ENCODE data around the gene GSAP.

Gene GSAP

DNA sequence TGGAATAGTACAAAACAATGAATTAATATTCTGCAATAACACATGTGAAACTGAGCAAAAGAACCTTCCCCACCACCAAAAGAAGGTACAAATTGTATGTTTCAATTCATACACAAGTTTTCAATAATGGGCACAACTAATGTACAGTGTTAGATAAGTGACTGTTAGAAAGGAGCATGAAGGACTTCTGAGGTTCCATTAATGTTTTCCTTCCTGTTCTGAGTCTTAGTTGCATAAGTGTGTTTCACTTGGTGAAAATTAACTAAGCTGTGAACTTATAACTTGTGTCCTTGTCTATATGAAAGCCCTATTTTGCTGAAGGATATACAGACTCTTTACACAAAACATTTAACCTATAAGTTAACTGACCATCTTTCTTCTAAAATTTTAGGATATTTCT lies 8.2 kb downstream of the GSAP start:
- no peak for DNase-seq

DNA sequence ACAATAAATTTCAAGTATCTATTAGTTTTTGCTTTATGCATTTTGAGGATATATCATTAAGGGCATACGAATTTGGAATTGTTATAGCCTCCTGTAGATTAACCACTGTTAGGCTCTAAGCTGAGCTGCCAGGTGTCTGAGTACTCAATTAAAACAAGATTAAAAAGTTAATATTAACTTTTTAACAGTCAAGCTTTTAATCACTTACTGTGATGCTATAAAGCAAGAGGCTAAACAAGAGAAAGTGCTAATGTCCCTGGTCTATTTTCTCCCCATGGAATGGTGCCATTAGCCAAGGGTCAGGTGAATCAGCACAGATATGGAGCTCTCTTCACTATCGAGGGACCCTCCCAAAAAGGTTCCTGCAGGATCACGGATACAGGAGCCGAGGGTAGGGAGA lies 9.7 kb downstream of the GSAP start:
- DNase-seq: no peak

DNA sequence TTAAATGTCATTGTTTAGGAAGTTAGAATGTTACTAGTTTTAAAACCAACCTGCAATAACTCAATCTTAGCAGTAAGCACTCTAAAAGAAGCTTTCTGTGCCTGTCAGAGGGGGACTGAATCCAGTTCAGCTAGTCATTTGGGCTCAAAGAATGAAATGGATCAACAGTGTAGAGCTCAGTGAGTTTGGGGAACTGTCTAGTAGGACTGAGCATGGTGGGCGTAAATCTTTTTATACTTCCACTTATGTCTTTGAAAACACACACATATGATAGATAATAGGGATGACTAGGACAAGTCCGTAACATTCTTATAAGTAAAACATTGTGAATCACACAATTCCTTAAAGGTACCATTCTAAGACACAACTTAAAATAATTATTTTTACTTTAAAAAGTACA lies 11.5 kb downstream of the GSAP start:
- no peak for DNase-seq

DNA sequence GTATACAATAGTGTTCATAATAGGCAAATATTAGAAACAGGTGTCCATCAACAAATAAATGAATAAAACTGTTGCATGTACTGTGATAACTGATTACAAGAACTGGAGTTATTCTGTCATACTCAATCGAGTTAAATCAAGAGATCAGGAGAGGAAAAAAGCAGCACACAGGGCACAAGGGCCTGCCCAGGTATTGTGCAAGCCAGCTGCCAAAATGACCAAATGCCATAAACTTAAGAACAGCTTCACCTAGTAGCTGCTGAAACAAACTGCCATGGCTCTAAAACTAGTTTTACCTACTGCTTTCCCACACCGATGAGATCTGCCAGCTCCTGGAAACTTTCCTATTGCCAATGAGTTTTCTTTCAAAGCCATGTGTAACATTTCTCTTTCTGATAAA lies 12.2 kb downstream of the GSAP start:
- no peak for DNase-seq

DNA sequence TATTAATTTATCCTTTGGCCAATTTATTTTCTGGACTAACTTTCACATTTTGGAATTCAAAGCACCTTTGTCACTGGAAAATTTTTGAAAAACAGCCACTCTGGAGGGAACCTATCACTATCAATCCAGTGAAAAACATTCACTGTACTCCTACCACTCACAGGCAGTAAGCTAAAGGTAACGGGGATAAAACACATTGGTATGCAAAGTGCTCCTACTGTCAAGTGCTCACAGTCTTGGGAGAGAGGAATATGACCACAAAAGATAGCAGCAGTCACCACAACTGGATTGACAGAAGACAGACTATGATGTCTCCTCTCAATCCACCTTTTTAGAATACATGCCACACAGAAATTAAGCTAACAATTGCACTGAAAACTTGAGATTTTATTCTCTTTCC lies 13.3 kb downstream of the GSAP start:
- DNase-seq: no peak

DNA sequence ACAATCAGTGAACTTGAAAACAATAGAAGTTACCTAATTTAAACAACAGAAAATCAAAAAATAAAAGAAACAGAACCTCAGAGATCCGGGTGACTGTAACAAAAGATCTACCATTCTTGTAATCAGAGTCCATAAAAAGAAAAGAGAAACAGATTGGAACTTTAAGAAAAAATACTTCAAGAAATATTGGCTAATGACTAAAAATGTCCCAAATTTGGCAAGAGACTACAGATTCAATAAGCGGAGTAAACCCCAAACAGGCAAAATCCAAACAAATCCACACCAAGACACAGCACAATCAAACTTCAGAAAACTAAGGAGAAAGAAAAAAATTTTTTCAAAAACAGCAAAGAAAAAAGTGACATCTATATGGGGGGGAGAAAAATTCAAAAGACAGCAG lies 15.1 kb downstream of the GSAP start:
- no peak for DNase-seq

DNA sequence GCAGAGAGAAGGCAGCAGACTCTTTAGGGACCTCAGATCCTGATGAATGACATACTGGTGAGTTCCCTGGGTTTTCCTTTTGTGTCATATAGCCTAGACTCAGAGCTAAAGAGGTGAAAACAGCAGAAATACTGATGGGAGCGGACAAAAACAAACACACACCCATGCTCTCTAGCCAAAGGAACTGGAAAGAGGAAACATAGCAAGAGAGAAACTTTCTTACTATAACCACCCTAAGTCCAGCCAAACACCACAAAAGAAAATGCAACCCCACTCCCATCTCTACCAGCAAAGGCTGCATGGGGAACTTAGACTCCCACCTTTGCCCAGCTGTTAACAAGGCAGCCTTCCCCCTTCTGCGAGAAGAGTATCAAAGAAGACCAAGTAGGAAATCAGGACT lies 16.3 kb downstream of the GSAP start:
- DNase-seq: no peak

DNA sequence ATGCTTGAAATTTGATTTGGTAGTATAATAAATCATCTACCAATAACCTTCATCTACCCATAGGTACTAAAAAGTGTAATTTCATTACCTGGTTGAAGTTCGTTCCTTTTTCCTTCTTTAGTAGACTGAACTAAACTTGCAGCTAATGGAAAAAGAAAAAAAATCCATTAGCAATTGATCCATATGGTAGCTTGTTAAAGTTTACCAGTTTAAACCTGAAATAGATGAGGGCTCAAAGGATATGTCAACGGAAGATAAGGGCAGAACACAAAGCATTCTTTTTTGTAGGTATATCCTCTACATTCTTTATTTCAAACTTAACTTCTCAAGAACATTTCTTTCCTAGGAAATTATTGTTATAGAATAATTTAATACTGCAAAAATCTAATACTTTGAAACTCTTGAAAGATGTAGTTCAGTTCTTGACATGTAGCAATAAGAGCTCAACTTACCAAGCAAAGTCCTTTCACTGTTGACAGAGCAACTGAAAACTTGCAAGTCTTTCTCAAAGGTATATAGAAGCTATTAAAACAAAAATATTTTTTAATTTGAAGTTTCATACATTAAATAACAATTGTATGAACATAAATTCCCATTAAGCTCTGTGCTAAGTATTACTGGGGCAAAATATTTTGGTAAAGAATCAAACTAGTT lies 19.1 kb downstream of the GSAP start:
- DNase-seq: no peak

DNA sequence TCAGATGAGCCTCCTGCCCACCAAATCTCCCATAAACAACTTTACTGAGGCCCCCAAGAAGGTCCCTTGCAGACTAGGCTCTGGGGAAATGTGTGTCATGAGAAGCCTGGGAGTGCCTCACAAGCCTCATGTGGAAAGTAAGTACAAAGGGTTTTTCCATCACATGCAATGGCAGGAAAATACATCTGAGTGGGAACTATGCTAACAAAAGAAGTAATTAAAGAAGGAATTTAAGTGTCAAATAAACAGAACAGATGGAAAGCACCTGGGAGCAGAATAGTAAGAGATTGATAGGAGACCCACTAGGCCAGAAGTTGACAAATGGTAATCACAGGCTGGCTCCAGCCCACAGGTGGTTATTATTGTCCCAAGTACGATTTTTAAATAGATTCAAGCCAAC lies 20.5 kb downstream of the GSAP start:
- no peak for DNase-seq

DNA sequence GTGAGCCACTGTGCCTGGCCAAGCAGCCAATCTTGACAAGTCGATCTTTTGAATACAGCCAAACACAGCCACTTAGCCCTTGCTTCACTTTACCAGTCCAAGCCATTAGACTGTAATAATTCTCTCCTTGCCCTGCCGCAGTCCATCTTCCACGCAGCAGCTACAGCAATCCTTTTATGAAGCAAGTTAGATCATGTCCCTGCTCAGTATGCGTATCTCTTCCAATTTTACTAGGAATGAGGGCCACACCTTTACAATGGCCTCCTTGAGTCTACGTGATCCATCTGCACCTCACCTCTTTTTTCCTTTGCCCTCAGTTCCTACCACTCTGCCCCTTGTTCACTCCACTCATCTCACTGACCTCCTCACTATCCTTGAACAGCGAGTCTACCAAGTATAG lies 22.2 kb downstream of the GSAP start:
- no peak for DNase-seq

DNA sequence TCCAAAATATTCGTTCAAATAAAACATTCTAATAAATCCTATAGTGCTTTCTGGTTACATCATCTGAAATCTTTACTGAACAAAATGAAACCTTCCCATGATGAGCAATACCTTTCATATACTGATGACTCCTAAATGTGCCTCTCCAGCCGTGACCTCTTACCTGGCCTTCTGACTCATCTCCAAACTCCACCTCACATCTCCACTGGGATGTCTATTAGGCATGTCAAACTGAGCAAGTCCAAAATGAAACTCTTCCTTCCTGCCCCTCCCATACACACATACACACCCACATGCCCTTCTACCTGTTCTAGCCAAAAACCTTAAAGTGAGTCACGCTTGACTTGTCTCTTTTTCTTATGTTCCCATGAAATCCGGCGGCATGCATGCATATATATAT lies 22.9 kb downstream of the GSAP start:
- peak; percentile 9 for DNase-seq

DNA sequence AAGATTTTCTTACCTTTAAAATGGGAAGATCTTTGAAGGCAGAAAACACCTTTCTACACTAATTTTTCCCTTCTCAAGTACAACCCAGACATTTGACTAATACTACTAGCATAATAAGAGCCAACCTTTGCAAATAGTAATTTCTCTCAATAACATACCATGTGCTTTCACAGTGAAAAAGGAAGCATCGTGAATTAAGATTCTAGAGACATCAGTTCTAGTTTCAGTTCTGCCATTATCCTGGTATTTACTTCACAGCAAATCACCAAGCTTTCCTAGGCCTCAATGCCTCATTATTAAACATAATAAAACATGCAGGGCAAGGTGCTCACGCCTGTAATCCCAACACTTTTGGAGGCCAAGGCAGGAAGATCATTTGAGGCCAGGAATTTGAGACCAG lies 24.9 kb downstream of the GSAP start:
- DNase-seq: no peak

DNA sequence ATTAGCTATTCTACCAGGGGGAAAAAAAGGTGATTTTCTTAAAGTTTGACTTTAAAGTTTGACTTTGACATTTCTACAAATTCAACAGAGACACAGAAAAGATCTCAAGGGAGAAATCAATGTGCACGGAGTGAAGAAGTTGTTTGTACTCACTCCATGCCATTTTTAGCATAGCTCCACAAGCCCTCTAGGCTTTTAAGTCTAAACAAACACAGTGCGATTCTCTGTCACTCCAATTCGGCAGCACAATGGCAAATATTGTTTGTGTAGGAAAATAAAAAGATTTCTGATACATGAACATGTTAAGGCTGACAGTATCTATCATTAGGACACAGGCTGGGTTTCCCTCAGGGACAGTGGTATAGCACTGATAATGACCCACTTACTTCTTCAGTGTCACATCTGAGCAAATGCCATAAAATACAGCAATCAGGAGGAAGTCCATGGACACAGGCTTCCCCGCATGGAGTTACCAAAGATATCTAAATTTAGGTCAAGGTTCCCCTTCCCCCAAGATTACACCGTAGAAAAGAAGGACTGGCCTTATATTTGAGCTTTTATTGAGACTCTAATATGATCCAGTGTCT lies 28.0 kb downstream of the GSAP start:
- DNase-seq: no peak

DNA sequence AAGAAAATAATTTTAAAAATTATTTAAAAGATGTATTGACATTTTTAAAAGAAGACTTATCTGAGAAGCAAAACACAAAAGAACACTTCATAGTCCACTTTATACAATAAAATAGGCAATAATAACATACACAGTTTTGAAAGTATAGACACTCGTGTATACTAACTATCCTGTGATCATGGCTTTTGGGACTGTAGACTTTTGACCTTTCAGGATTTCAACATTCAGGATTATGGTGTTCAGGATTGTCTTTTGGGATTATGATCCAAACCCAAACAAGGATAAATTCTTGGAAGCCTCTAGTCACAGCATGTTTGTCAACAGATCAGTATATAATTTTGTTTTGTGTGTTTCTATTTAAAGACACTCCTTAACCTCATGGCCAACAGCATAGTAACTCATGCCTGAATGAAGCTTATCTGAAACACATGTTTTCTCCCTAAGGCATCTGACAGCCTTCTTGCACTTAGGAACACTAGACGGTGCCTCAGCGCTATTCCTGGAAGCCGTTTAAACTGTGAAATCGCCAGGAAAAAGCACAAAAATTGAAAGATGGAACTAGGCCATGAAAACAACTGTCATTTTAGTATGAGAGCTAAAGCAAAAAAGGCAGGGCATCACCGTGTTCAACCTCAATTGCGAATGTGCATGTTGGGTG lies 29.9 kb downstream of the GSAP start:
- DNase-seq: peak; percentile 7

DNA sequence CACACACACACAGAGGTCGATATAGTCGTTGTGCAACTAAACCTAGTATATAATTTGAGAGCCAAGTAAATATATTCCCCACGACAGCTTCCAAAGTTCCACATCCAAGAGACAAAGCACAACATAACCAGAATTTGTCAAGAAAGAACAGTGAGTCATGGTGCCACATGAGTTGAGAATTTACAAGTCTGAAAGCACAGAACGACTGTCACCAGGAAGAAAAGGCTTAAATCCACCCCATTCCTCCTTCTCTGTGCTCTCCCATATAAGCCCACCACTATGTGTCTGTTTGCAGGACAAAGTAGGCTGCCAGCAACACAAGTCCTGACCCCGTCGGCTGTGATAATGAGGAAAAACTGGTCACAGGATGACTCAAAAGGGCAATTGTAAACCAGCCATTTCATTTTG lies 32.8 kb downstream of the GSAP start:
- no peak for DNase-seq

DNA sequence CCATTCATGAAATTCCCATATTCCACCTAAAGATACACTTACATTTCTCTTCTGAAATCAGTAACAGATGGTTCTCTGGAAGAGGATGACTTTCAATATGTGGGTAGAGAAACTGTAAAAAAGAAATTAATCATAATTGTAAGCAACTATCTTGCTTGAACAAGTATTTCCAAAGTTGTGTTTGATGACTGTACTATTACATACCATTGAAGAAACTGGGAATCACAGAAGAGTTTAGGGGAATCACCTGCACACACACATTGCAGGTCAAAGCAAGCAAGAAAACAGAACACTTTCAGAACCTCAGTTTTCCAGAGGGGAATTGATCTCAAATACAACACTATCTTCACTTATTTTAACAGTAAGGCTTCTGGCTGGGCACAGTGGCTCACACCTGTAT lies 33.6 kb downstream of the GSAP start:
- DNase-seq: no peak

DNA sequence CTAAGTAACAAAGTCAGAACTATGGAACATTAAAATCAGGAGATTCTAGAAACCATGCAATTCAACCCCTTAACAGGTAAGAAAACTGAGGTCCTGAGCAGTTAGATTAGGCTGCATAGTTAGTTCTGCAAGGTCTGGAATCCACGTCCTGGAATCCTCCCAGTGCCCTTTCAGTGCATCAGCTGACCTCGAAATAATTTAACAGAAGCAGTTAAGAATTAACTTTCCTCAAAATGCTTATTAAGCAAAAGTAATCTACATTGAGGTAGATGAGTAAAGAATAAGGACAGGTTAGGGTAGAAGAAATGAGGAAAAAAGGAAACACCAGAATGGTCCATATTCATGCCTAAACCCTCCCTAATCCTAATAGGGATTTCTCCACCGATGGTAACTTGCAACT lies 37.6 kb downstream of the GSAP start:
- no peak for DNase-seq

DNA sequence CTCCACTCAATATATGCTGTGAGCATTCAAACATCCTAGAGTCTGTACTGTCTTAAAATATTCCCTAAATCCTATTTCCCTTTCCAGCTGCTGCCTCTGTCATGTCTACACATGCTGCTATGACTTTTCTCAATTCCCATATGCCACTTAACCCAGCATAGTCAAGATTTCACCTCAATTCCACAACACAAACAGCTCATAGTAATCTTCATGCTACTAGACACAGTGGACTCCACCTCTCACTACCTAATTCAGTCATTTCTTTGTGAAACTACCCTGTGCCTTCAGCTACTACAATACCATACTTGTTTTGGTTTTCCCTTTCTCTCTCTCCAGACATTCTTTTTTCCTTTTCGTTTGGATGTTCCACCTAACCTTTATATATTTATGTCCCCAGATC lies 45.5 kb downstream of the GSAP start:
- DNase-seq: no peak

DNA sequence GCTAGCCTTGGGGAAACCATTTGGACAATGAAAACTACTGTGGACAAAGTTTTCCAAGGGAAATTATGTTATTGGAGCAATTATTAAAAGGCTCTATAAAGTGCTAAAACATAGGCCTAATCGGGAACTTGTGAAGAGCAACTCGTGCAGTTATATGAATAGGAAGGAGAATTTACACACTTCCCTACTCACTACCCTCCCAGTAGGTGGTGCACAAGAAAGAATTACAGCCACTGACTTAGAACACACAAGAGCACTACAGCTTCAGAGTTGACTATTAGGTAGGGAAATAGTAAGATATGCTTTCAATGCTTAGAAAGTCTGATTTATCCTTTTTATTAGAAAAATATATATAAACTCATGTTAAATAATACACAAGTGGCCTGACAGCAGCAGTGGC lies 47.2 kb downstream of the GSAP start:
- DNase-seq: no peak

DNA sequence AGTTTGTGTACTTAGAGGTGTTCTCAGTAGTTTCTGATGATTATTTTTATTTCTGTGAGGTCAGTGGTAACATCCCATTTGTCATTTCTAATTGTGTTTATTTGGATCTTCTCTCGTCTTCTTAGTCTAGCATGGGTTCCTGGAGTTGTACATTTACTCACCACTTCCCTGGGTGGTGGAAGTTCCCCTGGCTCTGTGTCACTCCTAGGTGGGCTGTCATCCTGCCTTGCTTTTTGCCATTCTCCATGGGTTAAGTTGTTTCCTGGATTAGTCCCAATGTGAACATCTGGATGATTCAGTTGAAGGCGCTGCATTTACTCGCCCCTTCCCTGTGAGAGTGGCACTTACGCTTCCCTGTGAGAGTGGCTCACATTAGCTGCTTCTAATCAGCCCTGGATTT lies 48.2 kb downstream of the GSAP start:
- no peak for DNase-seq

DNA sequence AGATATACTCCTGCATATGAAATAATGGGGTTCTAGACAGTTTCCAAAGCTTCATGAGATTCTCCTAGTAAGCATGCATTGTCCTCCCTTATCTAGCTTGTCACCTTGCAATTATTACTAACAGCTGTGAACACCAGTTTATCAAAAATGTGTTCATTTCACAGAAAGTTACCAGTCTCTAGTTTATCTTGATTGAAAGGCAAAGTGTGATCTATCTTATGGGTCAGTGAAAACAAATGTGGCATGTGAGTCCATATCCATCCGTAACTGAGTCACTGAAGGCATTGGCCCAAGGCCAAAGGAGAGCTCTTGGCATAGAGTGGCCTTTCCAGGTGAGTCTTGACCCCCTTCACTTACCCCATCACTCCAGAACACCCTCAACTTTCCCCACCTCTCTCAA lies 53.2 kb downstream of the GSAP start:
- DNase-seq: no peak

DNA sequence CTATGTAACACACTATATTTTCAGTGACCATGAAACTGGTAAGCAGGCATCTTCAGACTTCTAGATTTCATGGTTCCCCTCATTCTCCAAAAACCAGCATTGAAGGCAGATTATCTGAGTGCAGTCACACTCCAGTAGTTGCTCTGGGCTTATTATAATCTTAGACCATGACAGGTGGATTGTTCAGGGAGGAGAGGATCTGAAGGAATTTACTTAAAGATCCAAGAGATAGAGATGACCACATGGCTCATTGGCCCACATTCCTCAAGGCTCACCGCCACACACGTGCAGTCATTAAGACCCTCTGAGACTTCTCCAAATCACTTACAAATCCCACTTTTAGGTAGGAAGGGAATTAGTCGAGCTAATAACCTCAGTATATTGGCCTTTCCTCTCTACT lies 55.2 kb downstream of the GSAP start:
- no peak for DNase-seq

DNA sequence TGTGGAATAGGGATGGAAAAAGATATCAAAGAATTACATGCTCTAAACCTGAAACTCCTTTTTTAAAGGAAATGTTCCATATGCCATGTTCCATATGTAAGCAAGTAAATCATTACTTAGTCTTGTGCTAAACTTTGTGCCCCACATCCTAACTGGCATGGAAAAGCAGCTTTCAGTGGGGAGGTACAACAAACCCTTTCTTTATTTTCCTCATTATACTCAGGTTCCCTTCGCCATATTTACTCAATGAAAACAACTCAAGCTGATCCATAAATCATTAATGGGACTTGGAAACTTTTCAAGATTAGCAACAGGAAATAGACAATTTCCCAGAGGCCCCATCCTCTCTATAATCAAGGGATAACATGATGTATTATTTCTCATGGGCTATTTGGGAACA lies 56.0 kb downstream of the GSAP start:
- no peak for DNase-seq

DNA sequence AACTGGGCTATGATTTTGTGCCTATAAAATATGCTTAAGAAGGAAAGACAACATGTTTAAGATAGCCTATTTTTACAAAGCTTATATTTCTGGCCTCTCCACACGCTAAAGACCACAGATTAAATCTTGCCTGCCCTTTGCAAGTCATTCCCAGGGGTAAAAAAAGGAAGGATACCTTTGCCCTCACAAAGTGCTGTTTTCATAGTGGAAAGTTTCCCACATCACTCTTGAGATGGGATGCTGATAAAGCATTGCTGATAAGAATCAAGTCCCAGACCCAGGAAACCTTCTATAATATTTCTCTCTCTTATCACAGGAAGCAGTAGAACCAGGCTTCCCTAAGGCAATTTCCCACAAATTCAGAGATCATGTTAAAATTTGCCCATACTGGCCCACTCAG lies 56.5 kb downstream of the GSAP start:
- DNase-seq: no peak

DNA sequence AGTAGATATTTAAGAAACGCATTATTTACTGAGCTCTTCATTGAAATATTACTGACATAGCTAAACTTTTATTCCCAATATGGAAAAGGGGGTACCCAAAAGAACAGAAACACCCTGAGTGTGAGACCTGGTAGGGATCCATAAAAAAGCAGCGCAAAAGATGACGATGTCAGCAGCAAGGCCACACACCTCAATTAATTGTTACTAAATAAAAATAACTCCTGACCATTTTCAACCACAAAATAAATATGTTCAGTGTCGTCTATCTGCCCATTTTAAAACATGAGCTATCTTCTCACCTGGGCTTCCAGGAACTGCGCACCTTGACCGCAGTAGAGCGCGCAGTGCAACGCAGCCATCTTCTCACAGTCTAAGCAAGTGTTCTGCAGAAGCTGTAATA lies 61.2 kb downstream of the GSAP start:
- no peak for DNase-seq

Data from fibroblast of skin of right biceps (primary cell).